Measurements from ENCODE around the gene CDK6.
"Not testable (repeated sequence)": the region's sequence is repeated elsewhere in the genome, so short reads cannot be mapped to it uniquely, and the experiment has no call there.

The CDK6 gene

DNA sequence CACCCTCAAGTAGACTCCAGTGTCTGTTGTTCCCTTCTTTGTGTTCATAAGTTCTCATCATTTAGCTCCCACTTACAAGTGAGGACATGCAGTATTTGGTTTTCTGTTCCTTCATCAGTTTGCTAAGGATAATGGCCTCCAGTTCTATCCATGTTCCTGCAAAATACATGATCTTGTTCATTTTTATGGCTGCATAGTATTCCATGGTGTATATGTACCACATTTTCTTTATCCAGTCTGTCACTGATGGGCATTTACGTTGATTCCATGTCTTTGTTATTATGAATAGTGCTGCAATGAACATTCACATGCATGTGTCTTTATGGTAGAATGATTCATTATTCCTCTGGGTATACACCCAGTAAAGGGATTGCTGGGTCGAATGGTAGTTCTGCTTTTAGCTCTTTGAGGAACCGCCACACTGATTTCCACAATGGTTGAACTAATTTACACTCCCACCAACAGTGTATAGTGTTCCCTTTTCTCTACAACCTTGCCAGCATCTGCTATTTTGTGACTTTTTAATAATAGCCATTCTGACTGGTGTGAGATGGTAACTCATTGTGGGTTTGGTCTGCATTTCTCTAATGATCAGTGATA is 79.0 kb downstream of the CDK6 start:
- not testable (repeated sequence) for DNase-seq

DNA sequence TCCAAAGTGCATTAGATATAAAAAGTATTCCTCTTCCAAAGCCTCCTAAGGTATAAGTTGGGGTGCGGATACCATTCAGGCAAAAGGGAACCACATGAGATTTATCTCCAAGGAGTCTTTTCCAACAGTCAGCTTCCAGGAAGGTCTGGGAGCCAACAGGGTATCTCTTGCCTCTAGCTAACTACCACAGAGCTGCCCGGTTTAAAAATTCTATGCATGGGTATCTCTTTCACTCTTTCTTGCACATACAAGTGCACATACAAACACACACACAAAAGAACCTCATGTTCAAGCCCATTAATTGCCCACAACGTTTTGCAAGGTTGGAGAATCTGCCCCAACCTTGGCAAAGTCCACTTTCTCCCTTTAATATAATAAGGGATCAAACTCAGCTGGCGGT is 80.7 kb downstream of the CDK6 start:
- DNase-seq, result no peak

DNA sequence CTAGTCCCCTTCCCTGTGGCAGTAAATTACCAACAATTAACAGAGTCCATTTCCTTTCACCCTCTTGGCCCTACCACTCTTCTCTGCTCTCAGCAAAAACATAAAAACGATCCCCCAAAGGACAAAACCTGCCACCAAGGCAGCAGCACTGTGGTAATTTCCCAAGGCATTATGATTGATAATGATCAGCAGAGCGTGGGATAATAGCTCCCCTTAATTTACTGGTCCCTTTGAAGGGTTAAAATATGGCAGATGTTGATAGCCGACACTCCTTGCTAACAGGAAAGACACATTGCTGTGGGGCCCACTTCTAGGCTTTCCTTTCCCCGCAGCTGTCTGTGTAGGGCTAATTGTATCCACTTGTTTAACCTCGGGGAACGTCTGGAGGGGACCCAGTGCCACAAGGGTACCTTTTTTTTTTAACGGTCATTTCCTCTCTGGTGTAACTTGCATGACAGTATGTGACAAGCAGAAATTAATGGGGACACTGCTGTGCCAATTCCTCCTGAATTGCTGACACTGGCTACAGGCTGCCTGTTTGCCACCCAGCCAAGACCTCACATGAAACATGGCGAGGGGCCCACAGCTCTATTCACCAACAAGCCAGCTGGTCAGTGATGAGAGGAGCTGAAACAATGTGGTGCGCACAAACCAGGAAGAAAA is 81.3 kb downstream of the CDK6 start:
- DNase-seq, result no peak

DNA sequence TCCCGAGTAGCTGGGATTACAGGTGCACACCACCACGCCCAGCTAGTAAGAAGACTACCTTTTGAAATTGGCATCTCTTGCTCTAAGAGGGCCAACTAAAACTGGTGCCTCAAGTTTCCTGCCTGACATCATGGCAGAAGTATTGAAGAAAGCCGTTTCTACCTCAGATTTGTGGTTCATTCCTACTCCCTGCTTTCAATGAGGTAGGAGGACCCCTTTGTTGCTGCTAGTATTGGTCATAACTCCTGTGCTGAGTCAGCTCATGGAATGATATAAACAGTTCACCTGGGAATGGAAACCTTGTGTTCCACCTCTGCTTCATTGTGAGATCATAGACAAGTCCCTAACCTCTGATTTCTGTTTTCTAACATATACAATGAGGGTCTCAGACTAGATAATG is 82.8 kb downstream of the CDK6 start:
- no peak for DNase-seq

DNA sequence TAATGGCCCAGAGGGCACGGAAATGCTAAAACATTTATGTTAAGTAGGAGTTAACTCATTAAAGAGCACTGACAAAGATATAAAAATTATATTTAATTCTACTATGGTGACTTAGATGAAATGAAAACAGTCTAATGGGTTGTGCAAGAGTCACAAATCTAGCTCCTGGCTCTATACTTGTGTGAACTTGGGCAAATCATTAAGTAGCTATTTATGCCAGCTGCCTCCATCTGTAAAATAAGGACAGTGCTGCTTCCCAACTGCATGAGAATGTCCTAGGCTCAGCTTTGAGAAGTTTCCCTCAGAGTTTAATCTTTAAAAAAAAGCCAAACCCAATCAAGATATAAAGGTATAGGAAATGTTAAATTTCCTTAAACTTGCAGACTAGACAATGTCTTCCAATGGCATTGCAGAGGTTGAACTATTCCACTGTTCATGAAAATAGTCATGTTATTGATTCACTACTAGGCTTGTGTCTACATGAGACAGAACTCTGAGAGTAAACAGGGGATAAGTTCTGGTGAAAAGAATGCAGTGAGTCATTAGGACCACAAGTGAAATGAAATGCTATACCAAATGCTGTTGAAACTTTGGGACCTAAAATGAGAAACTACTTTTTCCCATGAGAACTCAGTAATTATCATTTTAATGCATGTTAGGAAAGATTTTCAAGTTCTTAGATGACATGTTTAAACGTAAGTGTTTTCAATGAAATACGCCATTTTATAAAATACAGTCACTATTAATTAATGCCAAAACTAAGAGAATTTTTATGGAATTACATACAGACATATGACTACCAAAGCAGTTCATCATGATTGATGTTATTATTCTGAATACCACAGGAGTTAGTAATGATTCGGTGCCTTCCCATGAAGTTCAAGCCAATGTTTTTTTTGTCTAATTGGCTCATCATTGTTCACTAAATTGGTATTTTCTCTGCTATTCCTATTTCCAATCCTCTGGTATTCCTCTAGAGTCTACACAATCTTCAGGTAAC is 84.2 kb downstream of the CDK6 start:
- no peak for DNase-seq

DNA sequence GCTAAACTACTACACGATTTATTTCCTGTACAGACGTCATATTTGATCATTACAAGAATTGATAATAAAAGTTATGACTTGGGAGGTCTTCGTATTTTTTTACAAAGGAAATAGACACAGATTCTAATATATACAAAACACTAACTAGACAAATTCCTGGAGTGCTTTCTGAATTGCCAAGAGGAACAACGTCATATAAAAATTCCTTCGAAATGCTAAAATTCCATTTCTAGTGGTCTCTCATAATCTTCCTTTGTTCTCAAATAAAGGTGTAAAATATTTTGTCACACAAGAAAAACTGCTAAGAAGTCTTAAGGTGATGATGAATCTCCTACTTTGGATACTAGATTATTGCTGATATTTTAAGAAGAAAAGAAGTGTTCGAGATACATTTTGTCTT is 85.4 kb downstream of the CDK6 start:
- DNase-seq, result no peak

DNA sequence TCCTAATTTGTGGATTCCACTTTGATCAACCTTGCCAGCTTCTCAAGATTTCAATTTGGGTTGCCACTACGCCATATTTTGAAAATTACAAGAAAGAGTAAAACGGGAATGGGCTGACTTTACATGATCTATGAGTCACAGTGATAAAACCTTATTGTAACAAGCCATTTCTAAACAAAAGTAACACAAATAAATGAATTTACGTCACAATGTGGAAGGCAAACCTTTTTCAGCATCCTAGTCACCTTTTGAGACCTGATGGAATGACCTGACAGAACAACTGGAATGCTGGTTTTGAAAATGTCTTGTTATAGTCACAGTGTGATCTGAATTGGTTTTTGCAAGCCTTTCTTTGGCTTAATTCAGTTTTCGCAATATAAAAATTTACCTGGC is 85.9 kb downstream of the CDK6 start:
- no peak for DNase-seq

DNA sequence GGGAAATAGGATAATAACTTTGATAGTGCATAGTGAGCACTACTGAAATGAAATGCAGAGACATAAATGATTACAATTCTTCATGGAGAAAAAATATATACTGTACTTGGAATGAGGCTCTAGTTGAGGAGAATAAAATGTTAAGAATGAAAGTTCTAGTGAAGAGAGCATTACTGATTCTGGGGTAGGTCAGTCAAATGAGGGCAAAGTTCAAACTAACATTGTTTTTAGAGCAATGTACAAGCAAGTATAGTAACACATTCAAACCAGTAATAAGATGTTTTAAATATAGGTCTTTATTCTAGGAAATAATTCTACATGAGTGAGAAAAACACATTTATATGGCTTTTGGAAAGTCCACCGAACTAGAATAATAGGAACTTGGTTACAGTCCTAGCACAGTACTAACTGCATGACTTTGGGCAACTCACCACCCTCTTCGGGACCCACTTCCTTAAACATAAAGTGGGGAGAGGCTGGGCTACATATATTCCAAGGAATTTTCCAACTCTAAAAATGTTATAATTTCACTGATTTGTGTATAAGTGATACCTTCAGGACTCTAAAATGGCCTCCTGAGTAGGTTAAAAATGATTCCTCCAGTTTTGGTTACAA is 86.4 kb downstream of the CDK6 start:
- DNase-seq, result no peak

DNA sequence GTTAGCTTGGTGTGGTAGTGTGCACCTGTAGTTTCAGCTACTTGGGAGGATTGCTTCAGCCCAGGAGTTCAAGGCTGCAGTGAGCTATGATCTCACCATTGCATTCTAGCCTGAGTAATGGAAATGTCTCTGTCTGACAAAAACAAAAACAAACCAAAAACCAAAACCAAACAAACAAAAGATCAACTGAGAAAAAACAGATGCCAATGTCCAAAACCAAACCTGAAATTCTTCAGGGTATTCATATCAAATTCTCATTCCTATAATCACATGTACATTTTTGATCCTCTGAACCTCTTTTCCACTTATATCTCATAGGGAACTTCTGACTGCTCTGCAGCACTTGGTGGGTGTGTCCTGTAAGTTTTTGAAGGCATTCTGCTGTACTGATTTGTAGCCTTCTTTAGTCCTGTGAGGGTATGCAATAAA is 87.0 kb downstream of the CDK6 start:
- no peak for DNase-seq

DNA sequence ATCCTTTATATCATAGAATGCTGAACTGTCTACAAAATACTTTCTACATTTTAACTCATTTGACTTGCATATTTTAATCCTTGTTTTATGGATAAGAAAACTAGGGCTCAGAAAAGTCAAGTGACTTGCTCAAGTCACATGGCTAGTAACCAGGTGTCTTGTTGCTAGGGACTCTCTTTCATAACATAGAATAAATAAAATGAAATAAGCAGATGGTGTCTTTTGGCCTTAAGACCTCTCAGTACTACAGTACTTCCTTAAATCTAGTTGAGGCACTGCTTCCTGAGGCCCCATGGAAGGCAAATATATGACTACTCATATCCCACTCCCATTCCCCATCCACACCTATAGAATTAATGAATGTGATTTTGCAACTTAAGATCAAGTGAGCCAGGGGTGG is 87.9 kb downstream of the CDK6 start:
- no peak for DNase-seq

DNA sequence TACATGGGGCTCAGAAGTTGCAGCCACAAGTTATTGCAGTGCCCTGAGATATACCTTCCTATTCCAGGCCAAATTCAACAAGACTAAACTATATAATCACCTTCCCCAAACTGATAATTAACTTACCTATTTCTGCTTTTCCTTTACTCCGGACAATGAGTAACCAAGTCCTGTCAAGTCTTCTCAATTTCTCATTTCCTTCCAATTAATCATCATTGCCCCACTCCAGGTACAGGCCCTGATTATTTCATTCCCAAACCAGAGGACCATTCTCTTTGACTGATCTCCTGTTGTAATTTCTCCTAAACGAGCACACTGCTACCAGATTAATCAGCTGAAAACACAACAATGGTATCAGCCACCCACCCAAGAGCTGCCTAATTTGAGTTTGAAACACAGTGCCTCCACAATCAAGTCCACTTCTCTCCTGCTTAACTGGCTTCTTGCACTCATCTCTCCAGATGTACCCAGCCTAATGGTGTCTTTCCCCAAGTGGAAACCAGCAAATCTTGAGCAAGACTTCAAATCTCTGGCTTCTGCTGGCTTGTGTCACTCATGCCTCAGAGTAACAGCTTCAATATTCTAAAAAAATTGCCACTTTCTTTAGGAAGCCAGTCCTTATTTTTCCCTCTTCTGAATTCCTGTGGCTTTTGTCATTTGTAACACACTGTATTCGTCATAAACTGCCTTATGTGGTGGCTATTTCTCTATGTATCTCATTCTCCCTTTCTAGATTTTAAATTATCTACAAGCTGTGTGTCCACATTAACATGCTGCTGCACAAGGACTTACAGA is 89.1 kb downstream of the CDK6 start:
- no peak for DNase-seq

DNA sequence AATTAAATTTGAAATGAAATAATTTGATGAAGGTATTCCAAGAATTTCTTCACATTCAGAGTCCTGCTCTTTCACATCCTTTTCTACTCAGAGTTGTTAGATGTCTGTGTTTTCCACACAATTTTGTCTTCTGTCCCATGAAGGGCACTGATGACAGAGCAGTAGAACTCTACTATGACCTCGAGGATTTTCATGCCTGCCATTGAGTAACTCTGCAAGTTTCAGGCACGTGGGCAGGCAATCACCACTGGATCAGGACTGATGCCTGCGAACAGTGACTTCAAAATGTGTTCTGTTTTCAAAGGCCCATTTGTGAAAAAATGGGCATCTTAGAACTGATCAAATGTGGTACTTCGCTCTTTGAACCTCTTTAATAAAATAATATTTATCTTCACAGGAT is 91.1 kb downstream of the CDK6 start:
- no peak for DNase-seq

DNA sequence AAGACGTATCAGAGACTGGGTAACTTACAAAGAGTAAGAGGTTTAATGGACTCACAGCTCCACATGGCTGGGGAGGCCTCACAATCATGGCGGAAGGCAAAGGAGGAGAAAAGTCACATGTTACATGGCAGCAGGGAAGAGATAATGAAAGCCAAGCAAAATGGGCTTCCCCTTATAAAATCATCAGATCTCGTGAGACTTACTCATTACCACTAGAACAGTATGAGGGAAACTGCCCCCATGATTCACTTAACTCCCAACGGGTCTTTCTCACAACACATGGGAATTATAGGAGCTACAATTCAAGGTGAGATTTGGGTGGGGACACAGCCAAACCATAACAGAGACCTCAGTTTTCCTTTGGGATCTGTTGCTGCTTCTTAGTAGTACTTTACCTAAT is 92.2 kb downstream of the CDK6 start:
- not testable (repeated sequence) for DNase-seq

DNA sequence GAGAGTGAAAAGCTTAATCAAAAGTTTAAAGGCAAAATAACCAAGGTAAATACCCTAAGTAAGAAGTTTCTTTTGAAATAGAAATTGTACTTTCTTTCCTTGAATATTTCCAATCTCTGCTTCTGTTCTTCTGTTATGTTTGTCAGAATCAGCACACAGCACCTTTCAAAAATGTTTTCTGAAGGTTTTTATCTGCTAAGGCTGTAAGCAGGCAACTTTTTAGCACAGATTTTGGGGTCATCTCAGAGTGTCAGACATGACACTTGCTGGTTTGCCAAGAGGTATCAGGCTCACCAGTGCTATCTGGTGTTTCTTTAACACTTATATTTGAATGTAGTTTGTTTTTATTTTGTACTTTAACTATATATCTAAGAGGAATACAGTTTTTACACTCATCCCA is 94.2 kb downstream of the CDK6 start:
- no peak for DNase-seq

DNA sequence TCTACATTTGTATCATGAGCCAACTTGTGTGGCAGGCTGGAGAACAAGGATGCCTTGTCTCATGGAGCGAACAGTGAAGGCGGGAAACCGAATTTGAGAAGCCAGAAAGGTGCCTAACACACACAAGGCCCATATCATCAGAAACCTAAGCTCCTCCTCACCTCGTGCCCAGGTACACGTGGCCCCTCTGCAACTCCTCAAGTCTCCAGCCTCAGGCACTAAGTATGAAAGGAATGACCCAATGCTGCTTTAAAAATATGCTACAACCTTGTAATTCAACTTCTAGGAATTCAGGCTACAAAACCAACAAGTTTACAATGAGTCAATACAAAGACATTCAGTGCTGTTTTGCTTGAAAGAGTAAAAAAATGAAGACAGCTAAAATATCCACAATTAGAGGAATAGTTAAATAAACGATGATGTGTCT is 95.7 kb downstream of the CDK6 start:
- no peak for DNase-seq

DNA sequence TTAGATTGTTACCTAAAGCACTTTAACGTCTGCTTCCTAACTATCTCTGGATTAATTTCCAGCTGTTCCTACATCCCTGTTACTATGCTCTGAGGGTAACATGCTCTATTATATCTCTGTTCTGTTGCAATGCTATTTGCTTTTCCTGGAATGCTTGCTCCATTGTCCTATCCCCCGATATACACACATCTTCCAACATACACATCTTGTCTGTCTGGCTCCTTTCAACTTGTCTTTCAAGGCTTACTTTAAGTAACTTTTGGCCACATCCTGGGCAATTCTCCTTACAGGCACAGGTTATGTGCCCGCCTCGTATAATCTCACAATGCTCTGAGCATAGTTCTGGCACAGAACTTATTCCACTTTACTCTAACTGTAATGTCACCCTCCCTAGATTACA is 96.2 kb downstream of the CDK6 start:
- no peak for DNase-seq

DNA sequence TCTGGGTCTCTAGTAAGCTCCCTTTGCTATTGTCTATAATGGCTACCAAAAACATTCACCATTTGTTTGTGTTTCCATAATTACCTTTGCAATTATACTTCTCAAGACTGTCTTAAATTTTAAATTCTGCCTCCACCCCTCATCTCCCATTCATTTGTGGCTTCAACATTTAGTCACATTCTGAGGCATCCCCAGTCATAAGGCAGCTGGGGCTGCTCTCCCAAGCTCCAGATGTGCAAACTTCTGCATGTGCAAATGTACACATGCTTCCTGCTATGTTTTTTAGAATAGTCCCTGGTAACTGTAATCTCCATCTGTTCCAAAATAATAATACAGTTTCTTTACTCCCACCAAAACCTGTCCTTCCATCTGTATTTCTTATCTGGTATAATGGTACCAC is 97.3 kb downstream of the CDK6 start:
- DNase-seq, result no peak

DNA sequence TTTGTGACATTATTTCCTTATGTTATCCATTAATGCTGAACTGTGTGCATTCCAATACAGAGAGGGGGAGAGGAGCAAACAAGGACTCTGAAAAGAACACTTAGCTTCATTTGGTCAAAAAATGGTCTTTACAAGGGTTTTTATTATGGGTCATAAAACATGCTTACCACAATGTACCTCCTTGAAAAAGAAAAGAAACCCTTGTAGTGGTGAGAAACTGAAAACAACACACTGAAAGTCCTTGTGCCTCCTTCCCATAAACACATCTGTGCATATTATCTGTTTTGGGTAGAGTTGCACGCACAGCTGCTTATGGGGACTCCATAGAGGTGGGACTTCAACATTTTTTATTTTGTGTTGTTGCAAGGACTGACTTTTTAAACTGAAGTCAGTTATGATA is 98.7 kb downstream of the CDK6 start:
- no peak for DNase-seq

DNA sequence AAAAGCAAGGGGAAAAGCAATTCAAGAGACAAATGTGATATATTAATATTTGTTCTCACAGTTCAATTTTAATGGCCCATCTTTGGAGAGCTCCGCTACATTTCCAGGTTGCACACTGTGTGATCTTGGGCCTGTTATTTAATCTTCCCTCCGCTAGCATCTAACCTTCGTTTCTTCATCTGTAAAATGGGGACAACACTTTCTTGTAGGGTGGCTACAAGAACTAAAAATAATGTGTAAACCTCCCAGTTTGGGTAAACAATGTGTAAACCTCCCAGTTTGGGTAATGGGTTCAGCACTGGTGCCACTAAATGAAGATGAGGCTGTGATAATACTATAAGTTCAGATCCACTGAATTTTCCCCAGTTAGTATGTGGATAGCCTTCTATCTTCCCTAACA is 99.5 kb downstream of the CDK6 start:
- no peak for DNase-seq

DNA sequence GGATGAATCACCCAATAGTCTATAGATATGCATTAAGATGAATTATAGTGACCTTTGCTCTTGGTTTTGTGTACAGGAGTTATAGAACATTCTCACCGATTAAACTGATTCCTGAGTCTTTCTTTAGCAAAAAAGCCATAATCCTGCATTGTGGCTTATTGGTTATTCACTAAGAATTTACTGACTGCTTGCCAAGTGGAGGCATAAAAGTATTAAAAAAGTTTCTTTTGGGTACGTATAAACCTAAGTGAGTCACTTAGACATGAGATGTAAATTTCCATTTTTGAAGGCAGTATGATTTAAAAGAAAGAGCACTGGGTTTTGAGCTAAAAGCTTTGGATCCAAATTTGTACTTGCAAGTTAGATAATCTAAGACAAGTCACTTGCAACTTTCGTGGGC is 100.7 kb downstream of the CDK6 start:
- DNase-seq, result no peak

DNA sequence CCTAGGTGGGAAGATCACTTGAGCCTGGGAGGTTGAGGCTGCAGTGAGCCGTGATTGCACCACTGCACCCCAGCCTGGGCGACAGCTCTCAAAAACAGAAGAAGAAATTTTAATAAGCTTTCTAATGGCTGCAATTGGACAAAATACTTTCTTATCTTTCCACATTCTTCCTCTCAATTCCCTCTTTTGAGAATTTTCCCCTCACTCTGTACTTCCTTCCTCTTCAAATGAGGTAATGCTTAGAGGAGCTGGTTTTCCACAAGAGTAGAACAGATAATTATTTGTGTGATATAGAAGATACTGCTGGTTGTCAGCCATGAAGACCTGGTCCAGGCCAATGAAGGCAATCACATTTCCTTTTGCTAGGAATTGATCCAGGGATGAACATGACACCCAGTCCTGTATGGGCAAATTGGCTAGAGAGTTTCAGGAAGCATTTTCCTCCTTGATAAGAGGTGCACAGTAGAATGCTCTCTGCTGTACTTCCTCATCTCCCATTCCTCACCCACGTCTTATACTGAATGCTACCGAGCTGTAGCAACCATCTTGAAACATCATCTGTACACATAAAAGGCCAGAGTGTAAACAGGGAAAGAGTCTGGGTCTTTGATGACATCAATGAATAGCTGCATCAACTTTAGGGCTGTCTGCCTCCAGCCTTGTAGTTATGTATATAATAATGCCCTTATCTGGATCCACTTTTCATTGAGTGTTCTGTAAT is 103.9 kb downstream of the CDK6 start:
- DNase-seq, result no peak
